WTC11 (cell line): ENCODE measurements around the gene IDH3G. TPM values are rescaled to one million over a fixed set of nuclear protein-coding genes. Genes with fewer than 3 reads are reported as not detected.

Experiments
- ATAC-seq: fragments of 200-7000 bp; cut with Tn5 transposase; 2 replicates; pipeline ENCODE4 v1.10.0; 2021; ENCODE audit warnings: mild to moderate bottlenecking, moderate library complexity
- Bru-seq: library from RNA; stranded (reverse); fragments of 400-500 nt; gene quantifications from one replicate; lab custom pipeline; 2021; lab: Mats Ljungman, UMichigan
- CTCF ChIA-PET: fragments of 300-600 bp; sonication (Branson Sonifier 250); formaldehyde crosslinking; loops from one replicate; lab custom pipeline; 2021; ENCODE audit warnings: antibody characterized with exemption; lab: Charles Lee
- POLR2A ChIA-PET: fragments of 350-600 bp; sonication (Branson Sonifier 250); formaldehyde crosslinking; loops from one replicate; lab custom pipeline; 2021; ENCODE audit warnings: antibody characterized with exemption; lab: Charles Lee
- DNase-seq: peaks from one replicate; pipeline ENCODE4 v3.0.0; 2021; ENCODE audit warnings: low spot score
- H3K27ac Mint-ChIP-seq: 2 replicates; pipeline ENCODE4 v1.8.0; 2021; ENCODE audit warnings: mixed read lengths
- H3K27me3 Mint-ChIP-seq: 2 replicates; pipeline ENCODE4 v1.8.0; 2021; ENCODE audit warnings: low read depth, mild to moderate bottlenecking, moderate library complexity, mixed read lengths
- H3K36me3 Mint-ChIP-seq: 2 replicates; pipeline ENCODE4 v1.8.0; 2021; ENCODE audit warnings: mixed read lengths
- H3K4me1 Mint-ChIP-seq: 2 replicates; pipeline ENCODE4 v1.8.0; 2022; ENCODE audit warnings: mixed read lengths
- H3K4me3 Mint-ChIP-seq: 2 replicates; pipeline ENCODE4 v1.8.0; 2021; ENCODE audit warnings: mild to moderate bottlenecking, moderate library complexity, mixed read lengths
- H3K9me3 Mint-ChIP-seq: 2 replicates; pipeline ENCODE4 v1.8.0; 2021; ENCODE audit warnings: mixed read lengths
- AFF4 ChIP-seq: sonication (generic); formaldehyde crosslinking; IDR thresholded peaks from 2 replicates; pipeline ENCODE4 v1.8.1; 2023; ENCODE audit warnings: mild to moderate bottlenecking, missing genetic modification reagents, borderline replicate concordance
- AR ChIP-seq: fragments of 250-450 bp; sonication (Bioruptor Pico); IDR thresholded peaks from 2 replicates; pipeline ENCODE4 v1.9.0; 2021; ENCODE audit warnings: mild to moderate bottlenecking
- CREM ChIP-seq: sonication (generic); formaldehyde crosslinking; IDR thresholded peaks from 2 replicates; pipeline ENCODE4 v1.8.1; 2022; ENCODE audit warnings: mild to moderate bottlenecking, missing genetic modification reagents, moderate library complexity
- CTCF ChIP-seq: fragments of 200-600 bp; IDR thresholded peaks from 2 replicates; pipeline ENCODE4 v1.8.0; 2022; ENCODE audit warnings: antibody characterized with exemption
- ESRRA ChIP-seq: sonication (generic); formaldehyde crosslinking; IDR thresholded peaks from 2 replicates; pipeline ENCODE4 v1.8.1; 2022; ENCODE audit warnings: mild to moderate bottlenecking, missing genetic modification reagents, borderline replicate concordance
- ETV6 ChIP-seq: sonication (generic); formaldehyde crosslinking; IDR thresholded peaks from 2 replicates; pipeline ENCODE4 v1.8.1; 2022; ENCODE audit warnings: mild to moderate bottlenecking, missing genetic modification reagents
- FOXK1 ChIP-seq: sonication (generic); formaldehyde crosslinking; IDR thresholded peaks from 2 replicates; pipeline ENCODE4 v1.8.0; 2022; ENCODE audit warnings: mild to moderate bottlenecking, moderate library complexity, missing genetic modification reagents
- GABPB1 ChIP-seq: sonication (generic); formaldehyde crosslinking; IDR thresholded peaks from 2 replicates; pipeline ENCODE4 v1.8.1; 2023; ENCODE audit warnings: mild to moderate bottlenecking, missing genetic modification reagents
- NFE2L1 ChIP-seq: sonication (generic); formaldehyde crosslinking; IDR thresholded peaks from 2 replicates; pipeline ENCODE4 v1.8.1; 2023; ENCODE audit warnings: missing genetic modification reagents
- NFYB ChIP-seq: sonication (generic); formaldehyde crosslinking; conservative IDR thresholded peaks from 2 replicates; pipeline ENCODE4 v1.8.0; 2022; ENCODE audit warnings: low read depth, missing genetic modification reagents
- NR1H2 ChIP-seq: sonication (generic); formaldehyde crosslinking; IDR thresholded peaks from 2 replicates; pipeline ENCODE4 v1.9.0; 2021; ENCODE audit warnings: mild to moderate bottlenecking, moderate library complexity, missing genetic modification reagents
- PRRX2 ChIP-seq: fragments of 250-450 bp; sonication (Bioruptor Pico); IDR thresholded peaks from 2 replicates; pipeline ENCODE4 v1.8.0; 2021; ENCODE audit warnings: mild to moderate bottlenecking
- SP1 ChIP-seq: sonication (generic); formaldehyde crosslinking; conservative IDR thresholded peaks from 2 replicates; pipeline ENCODE4 v1.8.1; 2022; ENCODE audit warnings: missing genetic modification reagents
- ZBTB43 ChIP-seq: sonication (generic); formaldehyde crosslinking; IDR thresholded peaks from 2 replicates; pipeline ENCODE4 v1.8.1; 2023; ENCODE audit warnings: mild to moderate bottlenecking, missing genetic modification reagents
- ZNF121 ChIP-seq: sonication (generic); formaldehyde crosslinking; IDR thresholded peaks from 2 replicates; pipeline ENCODE4 v1.8.0; 2023; ENCODE audit warnings: missing genetic modification reagents
- ZNF232 ChIP-seq: sonication (generic); formaldehyde crosslinking; IDR thresholded peaks from 2 replicates; pipeline ENCODE4 v1.8.0; 2022; ENCODE audit warnings: mild to moderate bottlenecking, missing genetic modification reagents
- long read RNA-seq, 3 experiments: library from RNA in 1 of 3; library from capped mRNA in 1 of 3; library from polyadenylated mRNA in 1 of 3; unstranded in 2 of 3; stranded (forward) in 1 of 3; transcript quantifications; one replicate each; pipeline ENCODE4 v2.0.0, GENCODE V29; 2021
- total RNA-seq: library from RNA; stranded (reverse); gene quantifications from 3 replicates; pipeline ENCODE4 v1.2.3, GENCODE V29; 2021
- TF ChIP-seq, protein P1 (sequence below): sonication (generic); formaldehyde crosslinking; IDR thresholded peaks from 2 replicates; pipeline ENCODE4 v1.8.1; 2022; ENCODE audit warnings: mild to moderate bottlenecking, missing genetic modification reagents, moderate library complexity, borderline replicate concordance
- TF ChIP-seq, protein P2 (sequence below): fragments of 250-450 bp; sonication (Bioruptor Pico); IDR thresholded peaks from 2 replicates; pipeline ENCODE4 v1.9.0; 2021; ENCODE audit warnings: mild to moderate bottlenecking
- TF ChIP-seq, protein P3 (sequence below): sonication (generic); formaldehyde crosslinking; IDR thresholded peaks from 2 replicates; pipeline ENCODE4 v1.8.0; 2023; ENCODE audit warnings: missing genetic modification reagents, mild to moderate bottlenecking, borderline replicate concordance

Gene IDH3G
- 50.4 to 52.9 TPM (median 52.4 TPM) in 3 replicates for total RNA-seq
- Bru-seq, nascent RNA = percentile 57 among the genes with signal in this experiment
- long read RNA-seq, experiment 1, partial matches to known transcripts = 15 of 119 reads
- long read RNA-seq, experiment 1, other reads (novel, unspliced or antisense) = 104 of 119 reads
- long read RNA-seq, experiment 2, partial matches to known transcripts = 16 of 76 reads
- long read RNA-seq, experiment 2, other reads (novel, unspliced or antisense) = 59 of 76 reads
- long read RNA-seq, experiment 3, partial matches to known transcripts = 7 of 136 reads
- long read RNA-seq, experiment 3, other reads (novel, unspliced or antisense) = 129 of 136 reads

- peaks cover 12% of the 10 kb centered on the region for H3K4me1 Mint-ChIP-seq
- no peaks in the 10 kb centered on the region for H3K27me3 Mint-ChIP-seq
- ChIA-PET POLR2A (interaction anchor here (0.9 to 1.6 kb wide), 5 partner anchors 9 to 117 kb away, joined by 3 to 6 read pairs (median 4); no protein-coding TSS in a partner anchor), CTCF (interaction anchor here (0.5 to 1.9 kb wide), 13 partner anchors 12 to 260 kb away, joined by 3 to 8 read pairs (median 3); no protein-coding TSS in a partner anchor)
- DNase-seq = peak; percentile 90
- peak within 1 kb of the TSS; percentile 89 for H3K27ac Mint-ChIP-seq
- peaks cover 10% of the 10 kb centered on the region for H3K36me3 Mint-ChIP-seq
- no peaks in the 10 kb centered on the region for H3K9me3 Mint-ChIP-seq
- H3K4me3 Mint-ChIP-seq = peak within 1 kb of the TSS; percentile 90
- ATAC-seq = peak; percentile 90
- TF ChIP-seq AR (CRISPR knock-in tag) (no peak), NFYB (peak; percentile 52), CTCF (no peak), NFE2L1 (CRISPR knock-in tag) (peak; percentile 54; the same call in 1 of the 2 replicates), SP1 (CRISPR knock-in tag) (peak; percentile 86), ZBTB43 (CRISPR knock-in tag) (no peak), ZNF121 (CRISPR knock-in tag) (no peak), GABPB1 (peak; percentile 33; the same call in 1 of the 2 replicates), NR1H2 (CRISPR knock-in tag) (no peak), CREM (CRISPR knock-in tag) (peak; percentile 77; the same call in 1 of the 2 replicates), FOXK1 (peak; percentile 87; the same call in 1 of the 2 replicates), PRRX2 (no peak), AFF4 (CRISPR knock-in tag) (no peak), ESRRA (CRISPR knock-in tag) (no peak), ETV6 (CRISPR knock-in tag) (peak; percentile 86), ZNF232 (CRISPR knock-in tag) (0 out of 2 replicates have a peak, but pooled peaks have one; percentile 42)
- TF ChIP-seq, protein P1, sequence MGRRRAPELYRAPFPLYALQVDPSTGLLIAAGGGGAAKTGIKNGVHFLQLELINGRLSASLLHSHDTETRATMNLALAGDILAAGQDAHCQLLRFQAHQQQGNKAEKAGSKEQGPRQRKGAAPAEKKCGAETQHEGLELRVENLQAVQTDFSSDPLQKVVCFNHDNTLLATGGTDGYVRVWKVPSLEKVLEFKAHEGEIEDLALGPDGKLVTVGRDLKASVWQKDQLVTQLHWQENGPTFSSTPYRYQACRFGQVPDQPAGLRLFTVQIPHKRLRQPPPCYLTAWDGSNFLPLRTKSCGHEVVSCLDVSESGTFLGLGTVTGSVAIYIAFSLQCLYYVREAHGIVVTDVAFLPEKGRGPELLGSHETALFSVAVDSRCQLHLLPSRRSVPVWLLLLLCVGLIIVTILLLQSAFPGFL = no peak
- TF ChIP-seq, protein P2, sequence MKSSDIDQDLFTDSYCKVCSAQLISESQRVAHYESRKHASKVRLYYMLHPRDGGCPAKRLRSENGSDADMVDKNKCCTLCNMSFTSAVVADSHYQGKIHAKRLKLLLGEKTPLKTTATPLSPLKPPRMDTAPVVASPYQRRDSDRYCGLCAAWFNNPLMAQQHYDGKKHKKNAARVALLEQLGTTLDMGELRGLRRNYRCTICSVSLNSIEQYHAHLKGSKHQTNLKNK (CRISPR knock-in tag) = no peak
- TF ChIP-seq, protein P3, sequence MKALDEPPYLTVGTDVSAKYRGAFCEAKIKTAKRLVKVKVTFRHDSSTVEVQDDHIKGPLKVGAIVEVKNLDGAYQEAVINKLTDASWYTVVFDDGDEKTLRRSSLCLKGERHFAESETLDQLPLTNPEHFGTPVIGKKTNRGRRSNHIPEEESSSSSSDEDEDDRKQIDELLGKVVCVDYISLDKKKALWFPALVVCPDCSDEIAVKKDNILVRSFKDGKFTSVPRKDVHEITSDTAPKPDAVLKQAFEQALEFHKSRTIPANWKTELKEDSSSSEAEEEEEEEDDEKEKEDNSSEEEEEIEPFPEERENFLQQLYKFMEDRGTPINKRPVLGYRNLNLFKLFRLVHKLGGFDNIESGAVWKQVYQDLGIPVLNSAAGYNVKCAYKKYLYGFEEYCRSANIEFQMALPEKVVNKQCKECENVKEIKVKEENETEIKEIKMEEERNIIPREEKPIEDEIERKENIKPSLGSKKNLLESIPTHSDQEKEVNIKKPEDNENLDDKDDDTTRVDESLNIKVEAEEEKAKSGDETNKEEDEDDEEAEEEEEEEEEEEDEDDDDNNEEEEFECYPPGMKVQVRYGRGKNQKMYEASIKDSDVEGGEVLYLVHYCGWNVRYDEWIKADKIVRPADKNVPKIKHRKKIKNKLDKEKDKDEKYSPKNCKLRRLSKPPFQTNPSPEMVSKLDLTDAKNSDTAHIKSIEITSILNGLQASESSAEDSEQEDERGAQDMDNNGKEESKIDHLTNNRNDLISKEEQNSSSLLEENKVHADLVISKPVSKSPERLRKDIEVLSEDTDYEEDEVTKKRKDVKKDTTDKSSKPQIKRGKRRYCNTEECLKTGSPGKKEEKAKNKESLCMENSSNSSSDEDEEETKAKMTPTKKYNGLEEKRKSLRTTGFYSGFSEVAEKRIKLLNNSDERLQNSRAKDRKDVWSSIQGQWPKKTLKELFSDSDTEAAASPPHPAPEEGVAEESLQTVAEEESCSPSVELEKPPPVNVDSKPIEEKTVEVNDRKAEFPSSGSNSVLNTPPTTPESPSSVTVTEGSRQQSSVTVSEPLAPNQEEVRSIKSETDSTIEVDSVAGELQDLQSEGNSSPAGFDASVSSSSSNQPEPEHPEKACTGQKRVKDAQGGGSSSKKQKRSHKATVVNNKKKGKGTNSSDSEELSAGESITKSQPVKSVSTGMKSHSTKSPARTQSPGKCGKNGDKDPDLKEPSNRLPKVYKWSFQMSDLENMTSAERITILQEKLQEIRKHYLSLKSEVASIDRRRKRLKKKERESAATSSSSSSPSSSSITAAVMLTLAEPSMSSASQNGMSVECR (CRISPR knock-in tag) = peak; percentile 86; the same call in 1 of the 2 replicates
Measured at GRCh38 chrX:153794018-153794896, at the start of gene IDH3G, which contains the start of gene SSR4. TSS of gene IDH3G (minus strand) at chrX:153794375. CDS start at chrX:153794326, 49 bp downstream. TSS of gene SSR4 (plus strand) at chrX:153794668. CDS start at chrX:153794688, 20 bp downstream.
